H1 (cell line): ENCODE data around the gene CRYGD. TPM values are rescaled to one million over a fixed set of nuclear protein-coding genes. Genes with fewer than 3 reads are reported as not detected.

Experiments
- ATF3 ChIP-seq: IDR thresholded peaks from 2 replicates; pipeline ENCODE4 v1.6.1; 2011; ENCODE audit warnings: low read depth, mild to moderate bottlenecking, low read length; ENCODE audit not compliant: insufficient read depth
- BACH1 ChIP-seq: IDR thresholded peaks from 2 replicates; pipeline ENCODE4 v1.6.1; 2012; ENCODE audit warnings: low read length, improper control_type of control experiment
- HDAC6 ChIP-seq: IDR thresholded peaks from one replicate; pipeline ENCODE4 v1.7.1; 2012; ENCODE audit warnings: low read depth, mild to moderate bottlenecking, inconsistent platforms, low read length, moderate library complexity
- MAX ChIP-seq: IDR thresholded peaks from 2 replicates; pipeline ENCODE4 v1.6.1; 2012; ENCODE audit warnings: inconsistent platforms
- RAD21 ChIP-seq, 2 experiments: IDR thresholded peaks in 1 of 2; conservative IDR thresholded peaks in 1 of 2; 2 replicates each; pipeline ENCODE4 v1.6.1; 2011; ENCODE audit warnings: low read depth in 2 of 2, low read length in 2 of 2, improper control_type of control experiment in 1 of 2, inconsistent platforms in 1 of 2, mild to moderate bottlenecking in 1 of 2, moderate library complexity in 1 of 2
- SP1 ChIP-seq: IDR thresholded peaks from 2 replicates; pipeline ENCODE4 v1.6.1; 2011; ENCODE audit warnings: low read depth, low read length
- TAF7 ChIP-seq: optimal IDR thresholded peaks from 2 replicates; pipeline ENCODE3; 2011; ENCODE audit warnings: low read depth, mild to moderate bottlenecking, inconsistent platforms, low read length, moderate library complexity, borderline replicate concordance
- TCF12 ChIP-seq: IDR thresholded peaks from 2 replicates; pipeline ENCODE4 v1.6.1; 2011; ENCODE audit warnings: low read depth, mild to moderate bottlenecking, low read length
- polyA plus RNA-seq, 7 experiments: library from polyadenylated mRNA; depleted of rRNA in 3 of 7; stranded (reverse) in 5 of 7; unstranded in 2 of 7; fragments of >200 nt in 5 of 7; fragments of 200-250 nt in 2 of 7; gene quantifications; 1 replicate in 5 of 7; 2 replicates in 1 of 7; 4 replicates in 1 of 7; pipeline versions ENCODE4 v1.2.1 to v1.2.3, GENCODE V29; 2011 to 2013; ENCODE audit warnings: missing spikeins in 2 of 7, mixed read lengths in 2 of 7
- total RNA-seq: library from RNA; stranded (reverse); fragmentation: NEBNext Ultra II Directional; extraction: Animal tissue kit (Norgen Biotek cat#: 25700); gene quantifications from 2 replicates; pipeline ENCODE4 v1.2.1, GENCODE V29; 2021

The CRYGD gene
- total and polyA plus RNA-seq, 2 of the 8 experiments (the other 6 are each of a cell fraction or from before 2014, with no cell fraction given) = 2.9 to 7.1 TPM

- TF ChIP-seq ATF3 = no peak
- no peak for TF ChIP-seq TAF7
- TF ChIP-seq BACH1 = no peak
- TF ChIP-seq RAD21 (IDR thresholded peaks at IDR 0.05 in 1 of 2, conservative IDR thresholded peaks at IDR 0.05 in 1 of 2; ENCODE audit: low read depth in 2 of 2, low read length in 2 of 2) = no peak
- no peak for TF ChIP-seq HDAC6
- no peak for TF ChIP-seq MAX
- TF ChIP-seq SP1 = no peak
- TF ChIP-seq TCF12 = no peak
These were observed 47.0 kb downstream of the CRYGD start (continued) for GRCh38 chr2:208077276-208077675.
